HCT116 (cell line): ENCODE data around the gene HSPA1A. TPM values are rescaled to one million over a fixed set of nuclear protein-coding genes. Genes with fewer than 3 reads are reported as not detected.

ENCODE experiments used
- ATAC-seq: fragments of 200-7000 bp; cut with Tn5 transposase; 2 replicates; pipeline ENCODE4 v1.9.1; 2020; ENCODE audit warnings: mild to moderate bottlenecking, moderate library complexity
- BruUV-seq: library from RNA; stranded (reverse); fragments of 400-500 nt; replicated peaks from 2 replicates; lab custom pipeline; 2021; lab: Mats Ljungman, UMichigan
- CTCF ChIA-PET: fragments of 300-600 bp; sonication (Branson Sonifier 250); formaldehyde crosslinking; loops from one replicate; lab custom pipeline; 2021; ENCODE audit warnings: antibody characterized with exemption; lab: Charles Lee
- POLR2A ChIA-PET: fragments of 300-600, 350-600 bp; sonication (Branson Sonifier 250); formaldehyde crosslinking; loops from one replicate; lab custom pipeline; 2021; ENCODE audit warnings: antibody characterized with exemption; lab: Charles Lee
- RAD21 ChIA-PET, 2 experiments: fragments of 300-600 bp; sonication (Branson Sonifier 250); formaldehyde crosslinking; loops; one replicate each; lab custom pipeline; 2023; ENCODE audit warnings: low total read pairs in 2 of 2; ENCODE audit not compliant: uncharacterized antibody in 2 of 2, unreplicated experiment in 2 of 2, low non-redundant PET in 1 of 2; lab: Charles Lee
- DNase-seq: peaks from one replicate; pipeline ENCODE4 v3.0.0-alpha.2; 2010; ENCODE audit warnings: low read depth, low spot score
- H2AFZ ChIP-seq: fragments of 200-600 bp; shearing (Covaris generic), sonication (generic); 2 replicates; pipeline ENCODE4 v1.6.1; 2017; ENCODE audit warnings: low read depth, mixed run types, mixed read lengths, antibody characterized with exemption, low read length; ENCODE audit not compliant: poor library complexity, severe bottlenecking
- H3K27ac ChIP-seq: 2 replicates; pipeline ENCODE4 v1.5.1; 2012; ENCODE audit warnings: low read depth, low read length
- H3K27me3 ChIP-seq: fragments of 200-600 bp; sonication (generic); 2 replicates; pipeline ENCODE4 v1.6.1; 2016; ENCODE audit warnings: mixed run types, low read length, mixed read lengths; ENCODE audit not compliant: insufficient read depth
- H3K36me3 ChIP-seq, 2 experiments: fragments of 200-500 bp in 1 of 2; fragments of 200-600 bp in 1 of 2; sonication (Bioruptor generic) in 1 of 2; sonication (generic) in 1 of 2; 2 replicates each; pipeline versions ENCODE4 v1.5.1 to v1.6.1; 2014 to 2016; ENCODE audit warnings: low read length in 2 of 2, inconsistent platforms in 1 of 2, mixed read lengths in 1 of 2, mixed run types in 1 of 2; ENCODE audit not compliant: insufficient read depth in 2 of 2, control insufficient read depth in 1 of 2
- H3K4me1 ChIP-seq, 2 experiments: fragments of 200-600 bp in 1 of 2; sonication (generic) in 1 of 2; 2 replicates each; pipeline versions ENCODE4 v1.5.1 to v1.6.1; 2012 to 2017; ENCODE audit warnings: low read length in 2 of 2, inconsistent platforms in 1 of 2, mild to moderate bottlenecking in 1 of 2, mixed read lengths in 1 of 2, mixed run types in 1 of 2, moderate library complexity in 1 of 2; ENCODE audit not compliant: insufficient read depth in 2 of 2, control insufficient read depth in 1 of 2
- H3K4me2 ChIP-seq: fragments of 200-600 bp; sonication (generic); 2 replicates; pipeline ENCODE4 v1.6.1; 2017; ENCODE audit warnings: mixed run types, low read length, mixed read lengths
- H3K4me3 ChIP-seq, 2 experiments: fragments of 200-600 bp in 1 of 2; sonication (generic) in 1 of 2; replicated peaks in 1 of 2; 2 replicates each; pipeline ENCODE4 v1.5.1; 2011 to 2016; ENCODE audit warnings: low read length in 2 of 2, control low read depth in 1 of 2, low read depth in 1 of 2, mild to moderate bottlenecking in 1 of 2, mixed read lengths in 1 of 2, mixed run types in 1 of 2
- H3K79me2 ChIP-seq: fragments of 200-600 bp; sonication (generic); 2 replicates; pipeline ENCODE4 v1.6.1; 2017; ENCODE audit warnings: mild to moderate bottlenecking, mixed run types, low read length, moderate library complexity, mixed read lengths; ENCODE audit not compliant: insufficient read depth
- H3K9ac ChIP-seq: fragments of 200-600 bp; sonication (generic); 2 replicates; pipeline ENCODE4 v1.6.1; 2016; ENCODE audit warnings: low read length, mixed read lengths
- H3K9me2 ChIP-seq: fragments of 200-600 bp; sonication (generic), shearing (Covaris generic); 2 replicates; pipeline ENCODE4 v1.6.1; 2017; ENCODE audit warnings: mixed run types, mild to moderate bottlenecking, moderate library complexity; ENCODE audit not compliant: insufficient read depth
- H3K9me3 ChIP-seq, 2 experiments: fragments of 200-500 bp in 1 of 2; fragments of 200-600 bp in 1 of 2; sonication (Bioruptor generic) in 1 of 2; sonication (generic) in 1 of 2; 2 replicates each; pipeline ENCODE4 v1.6.1; 2014 to 2017; ENCODE audit warnings: low read length in 2 of 2, mixed read lengths in 2 of 2, inconsistent platforms in 1 of 2, low read depth in 1 of 2, mild to moderate bottlenecking in 1 of 2, mixed run types in 1 of 2, moderate library complexity in 1 of 2; ENCODE audit not compliant: control insufficient read depth in 1 of 2, insufficient read depth in 1 of 2
- H4K20me1 ChIP-seq: fragments of 200-600 bp; sonication (generic), shearing (Covaris generic); 2 replicates; pipeline ENCODE4 v1.6.1; 2017; ENCODE audit warnings: mixed run types, mild to moderate bottlenecking, moderate library complexity; ENCODE audit not compliant: insufficient read depth
- CBX3 ChIP-seq: IDR thresholded peaks from 2 replicates; pipeline ENCODE4 v1.6.1; 2012; ENCODE audit warnings: low read depth
- CEBPB ChIP-seq: IDR thresholded peaks from 2 replicates; pipeline ENCODE4 v1.6.1; 2012; ENCODE audit warnings: low read depth
- EZH2 ChIP-seq: fragments of 200-600 bp; sonication (generic); IDR thresholded peaks from 2 replicates; pipeline ENCODE4 v1.6.1; 2017; ENCODE audit warnings: antibody characterized with exemption, mixed run types
- EZH2phosphoT487 ChIP-seq: fragments of 200-600 bp; IDR thresholded peaks from 2 replicates; pipeline ENCODE4 v1.6.1; 2018; ENCODE audit warnings: antibody characterized with exemption, borderline replicate concordance
- FOSL1 ChIP-seq: IDR thresholded peaks from 2 replicates; pipeline ENCODE4 v1.6.1; 2012; ENCODE audit warnings: low read depth
- JUND ChIP-seq: IDR thresholded peaks from 2 replicates; pipeline ENCODE4 v1.6.1; 2012
- POLR2A ChIP-seq: IDR thresholded peaks from 2 replicates; pipeline ENCODE4 v1.7.0; 2011; ENCODE audit warnings: borderline replicate concordance; ENCODE audit not compliant: insufficient read depth, insufficient read length; ENCODE audit errors: extremely low read depth
- POLR2AphosphoS5 ChIP-seq: IDR thresholded peaks from 2 replicates; pipeline ENCODE4 v1.6.1; 2011; ENCODE audit warnings: mild to moderate bottlenecking, low read depth, low read length, moderate library complexity
- RAD21 ChIP-seq: IDR thresholded peaks from 2 replicates; pipeline ENCODE4 v1.6.1; 2012; ENCODE audit warnings: low read depth, mild to moderate bottlenecking
- SRF ChIP-seq: IDR thresholded peaks from 2 replicates; pipeline ENCODE4 v1.6.1; 2012; ENCODE audit warnings: low read depth
- ZFX ChIP-seq: fragments of 450-650 bp; IDR thresholded peaks from 2 replicates; pipeline ENCODE4 v1.6.1; 2017
- ZNF274 ChIP-seq: fragments of 200-500 bp; sonication (Bioruptor generic); IDR thresholded peaks from 2 replicates; pipeline ENCODE4 v1.6.1; 2014; ENCODE audit warnings: mild to moderate bottlenecking, low read depth, low read length, inconsistent platforms
- intact Hi-C: fragments of 100-400 bp; cut with micrococcal nuclease; formaldehyde crosslinking; loops from 2 replicates; pipeline ENCODE4 v1.10.0; 2022
- total RNA-seq: library from RNA; stranded (reverse); gene quantifications from one replicate; pipeline ENCODE4 v1.2.1, GENCODE V29; 2021; ENCODE audit not compliant: unreplicated experiment
- TF ChIP-seq, protein P1 (sequence below): IDR thresholded peaks from 2 replicates; pipeline ENCODE4 v1.6.1; 2012
- TF ChIP-seq, protein P2 (sequence below): IDR thresholded peaks from 2 replicates; pipeline ENCODE4 v1.6.1; 2012; ENCODE audit warnings: low read depth

Gene HSPA1A
- total RNA-seq, 1 experiment from 2014 or later: 5.0 TPM

DNA sequence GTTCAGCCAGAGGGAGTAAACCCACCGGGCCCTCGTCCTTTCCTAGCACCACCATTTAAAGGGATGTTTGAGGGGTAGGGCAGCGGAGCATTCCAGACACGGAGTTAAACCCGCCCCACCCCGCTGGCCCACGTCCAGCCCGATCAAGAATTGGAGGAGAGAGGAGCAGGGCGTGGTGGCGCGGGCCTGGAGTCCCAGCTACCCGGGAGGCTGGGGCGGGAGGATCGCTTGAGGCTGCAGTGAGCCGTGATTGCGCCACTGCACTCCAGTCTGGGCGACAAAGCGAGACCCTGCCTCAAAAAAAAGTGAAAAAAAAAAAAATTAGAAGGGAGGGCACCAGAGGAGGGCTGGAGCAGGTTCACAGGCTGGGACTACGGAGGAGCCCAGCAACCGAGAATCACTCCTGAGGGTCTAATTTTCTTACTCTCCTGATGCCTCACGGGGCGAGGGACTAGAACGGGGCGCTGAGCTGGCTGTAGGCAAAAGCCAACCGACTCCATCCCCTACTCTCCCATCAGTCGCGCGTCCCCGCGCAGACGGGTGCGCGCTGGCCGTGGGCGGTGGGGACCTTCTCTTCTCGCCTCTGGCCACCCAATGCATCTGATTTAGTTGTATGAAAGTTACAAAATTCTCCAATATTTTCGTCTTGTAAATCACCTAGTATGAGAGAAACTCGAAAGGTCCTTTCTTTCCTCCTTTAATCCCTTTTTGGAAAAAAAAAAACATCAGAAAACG is 6.1 kb downstream of the HSPA1A start:
- Histone ChIP-seq H3K4me1 (peaks cover 61 to 67% of the 10 kb centered on the region in 2 experiments), H2AFZ (no peak overlapping the region), H3K4me3 (peak overlapping the region; percentile 58 to 65), H4K20me1 (no peaks in the 10 kb centered on the region), H3K9me2 (no peaks in the 10 kb centered on the region), H3K9ac (peak overlapping the region; percentile 74), H3K4me2 (peak overlapping the region; percentile 91), H3K27ac (peak overlapping the region; percentile 94)
- RAD21 ChIA-PET: no interaction called here
- no peak for DNase-seq
- POLR2A ChIA-PET: interaction anchor here (1.0 to 4.9 kb wide), 3 partner anchors 9 to 82 kb away, joined by 3 to 19 read pairs (median 4); partner anchors contain the start of genes LSM2 and MSH5
- TF ChIP-seq ZNF274 (no peak), CBX3 (no peak), POLR2A (peak; percentile 51), RAD21 (no peak), POLR2AphosphoS5 (peak; percentile 39; the same call in 1 of the 2 replicates), ZFX (no peak), EZH2phosphoT487 (no peak)
- TF ChIP-seq, all 23 proteins: peak for 2
- no peaks in the 10 kb centered on the region for H3K9me3 ChIP-seq
- intact Hi-C loops: no loop called here
- ATAC-seq: peak; percentile 58
- CTCF ChIA-PET: no interaction called here
- TSS peak; percentile 71 for BruUV-seq
- no peaks in the 10 kb centered on the region for H3K79me2 ChIP-seq
- no peaks in the 10 kb centered on the region for H3K36me3 ChIP-seq
- no peaks in the 10 kb centered on the region for H3K27me3 ChIP-seq

DNA sequence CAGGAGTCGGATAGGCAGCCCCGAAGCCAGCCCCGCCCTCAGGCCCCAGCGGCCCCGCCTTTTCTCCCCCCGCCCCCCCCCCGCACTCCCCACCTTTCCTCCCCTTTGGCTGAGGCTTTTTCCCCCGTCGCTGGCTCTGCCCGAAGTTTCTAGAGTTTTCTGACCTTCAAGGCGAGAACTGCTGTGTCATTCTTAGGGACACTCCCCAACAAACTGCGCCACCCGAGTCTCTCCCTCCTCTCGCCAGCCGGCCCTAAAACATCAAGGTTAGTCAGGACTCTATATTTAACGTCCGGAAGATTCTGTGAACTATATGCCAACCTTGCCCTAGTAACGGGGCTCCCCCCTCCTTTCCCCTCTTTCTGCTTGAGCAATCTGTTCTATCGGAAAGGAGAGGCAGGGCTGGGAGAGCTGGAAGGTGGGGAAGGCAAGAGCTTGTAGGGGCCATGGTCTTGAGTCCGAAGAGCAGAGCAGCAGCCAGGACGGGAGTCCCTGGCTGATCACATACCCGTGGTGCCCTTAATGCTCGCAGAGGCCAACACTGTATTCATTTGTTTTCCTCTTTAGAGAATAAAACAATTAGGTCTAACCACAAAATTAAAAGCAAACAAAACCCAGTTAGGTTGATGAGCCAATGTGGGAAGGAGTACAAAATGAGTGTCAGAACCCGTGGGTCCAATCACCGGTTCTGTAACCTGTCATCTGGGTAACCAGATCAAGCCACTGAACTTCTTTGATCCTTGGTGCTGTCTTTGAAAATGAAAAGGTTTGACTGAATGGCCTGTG is 6.9 kb downstream of the HSPA1A start:
- Histone ChIP-seq H3K4me3 (peak overlapping the region; percentile 58 to 65), H3K27me3 (no peaks in the 10 kb centered on the region), H3K9me3 (no peaks in the 10 kb centered on the region), H3K9me2 (no peaks in the 10 kb centered on the region), H3K4me2 (peak overlapping the region; percentile 91), H2AFZ (no peak overlapping the region), H3K4me1 (peaks cover 63 to 73% of the 10 kb centered on the region in 2 experiments), H3K27ac (peak overlapping the region; percentile 94), H3K9ac (peak overlapping the region; percentile 74), H3K79me2 (no peaks in the 10 kb centered on the region), H4K20me1 (no peaks in the 10 kb centered on the region), H3K36me3 (no peaks in the 10 kb centered on the region)
- ChIA-PET RAD21 (no interaction called here), POLR2A (interaction anchor here (1.0 to 4.9 kb wide), 3 partner anchors 10 to 83 kb away, joined by 3 to 19 read pairs (median 4); partner anchors contain the start of genes LSM2 and MSH5), CTCF (no interaction called here)
- DNase-seq (no peak), ATAC-seq (peak; percentile 34)
- TSS peak; percentile 94 for BruUV-seq
- intact Hi-C loops: no loop called here
- TF ChIP-seq ZNF274 (no peak), POLR2AphosphoS5 (no peak), FOSL1 (no peak), EZH2phosphoT487 (no peak), CEBPB (no peak), CBX3 (no peak), EZH2 (no peak), ZFX (no peak), SRF (no peak), POLR2A (no peak), JUND (no peak)
- TF ChIP-seq, protein P1, sequence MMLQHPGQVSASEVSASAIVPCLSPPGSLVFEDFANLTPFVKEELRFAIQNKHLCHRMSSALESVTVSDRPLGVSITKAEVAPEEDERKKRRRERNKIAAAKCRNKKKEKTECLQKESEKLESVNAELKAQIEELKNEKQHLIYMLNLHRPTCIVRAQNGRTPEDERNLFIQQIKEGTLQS: no peak
- TF ChIP-seq, protein P2, sequence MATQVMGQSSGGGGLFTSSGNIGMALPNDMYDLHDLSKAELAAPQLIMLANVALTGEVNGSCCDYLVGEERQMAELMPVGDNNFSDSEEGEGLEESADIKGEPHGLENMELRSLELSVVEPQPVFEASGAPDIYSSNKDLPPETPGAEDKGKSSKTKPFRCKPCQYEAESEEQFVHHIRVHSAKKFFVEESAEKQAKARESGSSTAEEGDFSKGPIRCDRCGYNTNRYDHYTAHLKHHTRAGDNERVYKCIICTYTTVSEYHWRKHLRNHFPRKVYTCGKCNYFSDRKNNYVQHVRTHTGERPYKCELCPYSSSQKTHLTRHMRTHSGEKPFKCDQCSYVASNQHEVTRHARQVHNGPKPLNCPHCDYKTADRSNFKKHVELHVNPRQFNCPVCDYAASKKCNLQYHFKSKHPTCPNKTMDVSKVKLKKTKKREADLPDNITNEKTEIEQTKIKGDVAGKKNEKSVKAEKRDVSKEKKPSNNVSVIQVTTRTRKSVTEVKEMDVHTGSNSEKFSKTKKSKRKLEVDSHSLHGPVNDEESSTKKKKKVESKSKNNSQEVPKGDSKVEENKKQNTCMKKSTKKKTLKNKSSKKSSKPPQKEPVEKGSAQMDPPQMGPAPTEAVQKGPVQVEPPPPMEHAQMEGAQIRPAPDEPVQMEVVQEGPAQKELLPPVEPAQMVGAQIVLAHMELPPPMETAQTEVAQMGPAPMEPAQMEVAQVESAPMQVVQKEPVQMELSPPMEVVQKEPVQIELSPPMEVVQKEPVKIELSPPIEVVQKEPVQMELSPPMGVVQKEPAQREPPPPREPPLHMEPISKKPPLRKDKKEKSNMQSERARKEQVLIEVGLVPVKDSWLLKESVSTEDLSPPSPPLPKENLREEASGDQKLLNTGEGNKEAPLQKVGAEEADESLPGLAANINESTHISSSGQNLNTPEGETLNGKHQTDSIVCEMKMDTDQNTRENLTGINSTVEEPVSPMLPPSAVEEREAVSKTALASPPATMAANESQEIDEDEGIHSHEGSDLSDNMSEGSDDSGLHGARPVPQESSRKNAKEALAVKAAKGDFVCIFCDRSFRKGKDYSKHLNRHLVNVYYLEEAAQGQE: no peak
